CD4-positive, alpha-beta T cell (primary cell): ENCODE results near the gene RAD18. TPM values are rescaled to one million over a fixed set of nuclear protein-coding genes. Genes with fewer than 3 reads are reported as not detected.

Experiments used
- ATAC-seq: fragments of 200-7000 bp; cut with Tn5 transposase; one replicate; pipeline ENCODE4 v1.10.0; 2022; ENCODE audit warnings: mild to moderate bottlenecking; ENCODE audit not compliant: poor library complexity
- CTCF ChIA-PET: fragments of 350-600 bp; sonication (Branson Sonifier 250); formaldehyde crosslinking; loops from one replicate; lab custom pipeline; 2021; ENCODE audit warnings: antibody characterized with exemption, inconsistent platforms; lab: Charles Lee
- POLR2A ChIA-PET: fragments of 350-600 bp; sonication (Branson Sonifier 250); formaldehyde crosslinking; loops from one replicate; lab custom pipeline; 2021; ENCODE audit warnings: antibody characterized with exemption, inconsistent platforms; lab: Charles Lee
- DNase-seq, 14 experiments: peaks; one replicate each; pipeline ENCODE4 v3.0.0-alpha.2; 2013 to 2020; ENCODE audit warnings: mixed read lengths in 2 of 14
- H3K27ac ChIP-seq, 2 donors: one replicate each; pipeline versions ENCODE4 v1.5.1 to v1.7.0; 2013; ENCODE audit warnings: low read length in 2 of 2, low read depth in 1 of 2, mild to moderate bottlenecking in 1 of 2
- H3K27me3 ChIP-seq, 2 experiments: 1 replicate in 1 of 2; 2 replicates in 1 of 2; pipeline versions ENCODE4 v1.6.1 to v1.7.0; 2013; ENCODE audit warnings: low read length in 2 of 2, control low read depth in 1 of 2, mild to moderate bottlenecking in 1 of 2, moderate library complexity in 1 of 2; ENCODE audit not compliant: insufficient read depth in 2 of 2, control insufficient read depth in 1 of 2
- H3K36me3 ChIP-seq: one replicate; pipeline ENCODE4 v1.6.1; 2013; ENCODE audit warnings: low read length, control low read depth; ENCODE audit not compliant: insufficient read depth
- H3K4me1 ChIP-seq: one replicate; pipeline ENCODE4 v1.6.1; 2013; ENCODE audit warnings: low read length, control low read depth; ENCODE audit not compliant: insufficient read depth
- H3K4me3 ChIP-seq: one replicate; pipeline ENCODE4 v1.5.1; 2013; ENCODE audit warnings: mild to moderate bottlenecking, low read length, moderate library complexity
- H3K9me3 ChIP-seq, 2 experiments: 1 replicate in 1 of 2; 2 replicates in 1 of 2; pipeline versions ENCODE4 v1.6.1 to v1.7.0; 2013; ENCODE audit warnings: low read length in 2 of 2, mild to moderate bottlenecking in 2 of 2, control low read depth in 1 of 2, moderate library complexity in 1 of 2; ENCODE audit not compliant: control insufficient read depth in 1 of 2, insufficient read depth in 1 of 2
- H3K27ac Mint-ChIP-seq: one replicate; pipeline ENCODE4 v1.8.0; 2020; ENCODE audit warnings: mixed read lengths
- H3K27me3 Mint-ChIP-seq: one replicate; pipeline ENCODE4 v1.8.0; 2021; ENCODE audit warnings: mixed read lengths
- H3K36me3 Mint-ChIP-seq: one replicate; pipeline ENCODE4 v1.8.0; 2021; ENCODE audit warnings: low read depth, mixed read lengths
- H3K4me1 Mint-ChIP-seq: one replicate; pipeline ENCODE4 v1.8.0; 2021; ENCODE audit warnings: low read depth, mixed read lengths
- H3K4me3 Mint-ChIP-seq: one replicate; pipeline ENCODE4 v1.8.0; 2020; ENCODE audit warnings: mild to moderate bottlenecking, mixed read lengths
- H3K9me3 Mint-ChIP-seq: one replicate; pipeline ENCODE4 v1.8.0; 2020; ENCODE audit warnings: mixed read lengths
- CTCF ChIP-seq: fragments of 200-600 bp; IDR thresholded peaks from one replicate; pipeline ENCODE4 v1.8.0; 2022; ENCODE audit warnings: antibody characterized with exemption, mild to moderate bottlenecking
- intact Hi-C, 2 experiments: fragments of 100-400 bp; cut with DNase I in 1 of 2; cut with micrococcal nuclease in 1 of 2; formaldehyde crosslinking; loops; one replicate each; pipeline versions ENCODE4 v1.15.1 to v1.9.0; 2023 to 2025; cut with DNase I, micrococcal nuclease
- total RNA-seq, 174 experiments: library from RNA in 2 of 174; stranded (reverse) in 2 of 174; gene quantifications; one replicate each; pipeline ENCODE4 v1.2.3 and lab custom pipeline; 2021 to 2026

RAD18 gene
- total RNA-seq, 2 experiments from 2014 or later: 9.6 to 10.0 TPM

- DNase-seq: no peak
- no peak overlapping the region for H3K27ac ChIP-seq
- Mint-ChIP-seq H3K4me1 (no peaks in the 10 kb centered on the region), H3K36me3 (peaks cover 84% of the 10 kb centered on the region), H3K27me3 (no peaks in the 10 kb centered on the region), H3K4me3 (no peak overlapping the region), H3K9me3 (no peaks in the 10 kb centered on the region), H3K27ac (no peak overlapping the region)
- H3K4me1 ChIP-seq: no peaks in the 10 kb centered on the region
- H3K4me3 ChIP-seq: no peak overlapping the region
- POLR2A ChIA-PET: no interaction called here
- no peaks in the 10 kb centered on the region for H3K9me3 ChIP-seq
- H3K36me3 ChIP-seq: peaks cover 4% of the 10 kb centered on the region
- no peaks in the 10 kb centered on the region for H3K27me3 ChIP-seq
- no peak for ATAC-seq
- CTCF ChIA-PET: no interaction called here
- intact Hi-C loops: no loop called here
- no peak for TF ChIP-seq CTCF
Observed at GRCh38 chr3:8888301-8888915, 74.9 kb downstream of the RAD18 start.

GRCh38 chr3:8887435-8888300 lies 75.6 kb downstream of the RAD18 start:
- CTCF ChIA-PET: no interaction called here

GRCh38 chr3:8886546-8886945 lies 76.7 kb downstream of the RAD18 start:
- ATAC-seq (no peak), DNase-seq (no peak)
- ChIA-PET CTCF (no interaction called here), POLR2A (no interaction called here)
- Histone ChIP-seq H3K36me3 (peaks cover 4% of the 10 kb centered on the region), H3K27ac (no peak overlapping the region), H3K4me1 (no peaks in the 10 kb centered on the region), H3K27me3 (no peaks in the 10 kb centered on the region), H3K4me3 (no peak overlapping the region), H3K9me3 (no peaks in the 10 kb centered on the region)
- no peak for TF ChIP-seq CTCF
- Mint-ChIP-seq H3K9me3 (no peaks in the 10 kb centered on the region), H3K27me3 (no peaks in the 10 kb centered on the region), H3K27ac (no peak overlapping the region), H3K4me3 (no peak overlapping the region), H3K36me3 (peaks cover 85% of the 10 kb centered on the region), H3K4me1 (no peaks in the 10 kb centered on the region)
- intact Hi-C loops: no loop called here

More at GRCh38 chr3:8887435-8888300, 75.6 kb downstream of the RAD18 start:
- Histone ChIP-seq H3K4me3 (no peak overlapping the region), H3K27me3 (no peaks in the 10 kb centered on the region), H3K27ac (no peak overlapping the region), H3K4me1 (no peaks in the 10 kb centered on the region), H3K36me3 (peaks cover 4% of the 10 kb centered on the region), H3K9me3 (no peaks in the 10 kb centered on the region)
- H3K9me3 Mint-ChIP-seq: no peaks in the 10 kb centered on the region
- no peaks in the 10 kb centered on the region for H3K4me1 Mint-ChIP-seq
- no peak overlapping the region for H3K27ac Mint-ChIP-seq
- ATAC-seq (no peak), DNase-seq (no peak)
- intact Hi-C loops: no loop called here
- TF ChIP-seq CTCF: no peak
- H3K36me3 Mint-ChIP-seq: peaks cover 84% of the 10 kb centered on the region
- no peaks in the 10 kb centered on the region for H3K27me3 Mint-ChIP-seq
- POLR2A ChIA-PET: no interaction called here
- no peak overlapping the region for H3K4me3 Mint-ChIP-seq
